ENCODE measurements around the gene RIC8A. TPM values are rescaled to one million over a fixed set of nuclear protein-coding genes. Genes with fewer than 3 reads are reported as not detected.
"Not testable (repeated sequence)": the region's sequence is repeated elsewhere in the genome, so short reads cannot be mapped to it uniquely, and the experiment has no call there.

The RIC8A gene
- 43.3 TPM for polyA plus RNA-seq (2013, experiment 1 of 2)
- polyA plus RNA-seq (2013, experiment 2 of 2) = 49.2 TPM

- H3K18ac ChIP-seq (ENCODE audit: low read length) = peak within 1 kb of the TSS; percentile 89
- H2BK120ac ChIP-seq (ENCODE audit: low read depth, low read length) = peak within 1 kb of the TSS; percentile 63
- peak within 1 kb of the TSS; percentile 95 for H3K9ac ChIP-seq (ENCODE audit: low read depth, low read length, poor library complexity)
- peaks cover 50 to 59% of the 10 kb centered on the region in 2 donors for H3K36me3 ChIP-seq (replicated peaks in 1 of 2; ENCODE audit: control insufficient read depth in 2 of 2, insufficient read depth in 2 of 2, low read length in 2 of 2)
- no peak within 1 kb of the TSS for H2BK12ac ChIP-seq (ENCODE audit: low read length)
- peak within 1 kb of the TSS; percentile 85 for H2BK5ac ChIP-seq (ENCODE audit: low read length)
- no peak within 1 kb of the TSS for H4K8ac ChIP-seq (ENCODE audit: low read depth, low read length)
- peak within 1 kb of the TSS; percentile 59 for H3K14ac ChIP-seq (ENCODE audit: low read length)
- peak; percentile 93 for DNase-seq (ENCODE audit: low spot score)
- H3K23ac ChIP-seq (ENCODE audit: low read depth, low read length, poor library complexity) = peak within 1 kb of the TSS; percentile 97
- H3K4ac ChIP-seq (ENCODE audit: low read length) = no peak within 1 kb of the TSS
- H4K91ac ChIP-seq (ENCODE audit: low read depth, low read length, poor library complexity) = peak within 1 kb of the TSS; percentile 89
- peaks cover 15 to 18% of the 10 kb centered on the region in 2 donors for H3K4me1 ChIP-seq (ENCODE audit: control insufficient read depth in 2 of 2, insufficient read depth in 1 of 2, low read depth in 1 of 2, low read length in 2 of 2)
- H3K9me3 ChIP-seq (replicated peaks in 1 of 2; ENCODE audit: control insufficient read depth in 2 of 2, insufficient read depth in 1 of 2, low read depth in 1 of 2, low read length in 2 of 2) = no peaks in the 10 kb centered on the region
- peak within 1 kb of the TSS; percentile 69 for H2BK15ac ChIP-seq (ENCODE audit: low read length)
- peak within 1 kb of the TSS; percentile 91 for H3K4me2 ChIP-seq (ENCODE audit: insufficient read depth, low read length, poor library complexity, severe bottlenecking)
- WGBS, 2 donors (ENCODE audit: extremely low coverage in 2 of 2, insufficient read length in 2 of 2, insufficient replicate concordance in 1 of 2) = no CpG with 5 or more reads among the region's 63 CpGs
- peak within 1 kb of the TSS; percentile 73 for H2AK5ac ChIP-seq (ENCODE audit: low read depth, low read length)
- peak within 1 kb of the TSS; percentile 91 to 97 for H3K4me3 ChIP-seq (ENCODE audit: low read length in 2 of 2)
- H3K79me1 ChIP-seq (ENCODE audit: low read depth, low read length) = peaks cover 31% of the 10 kb centered on the region
- no peaks in the 10 kb centered on the region for H3K27me3 ChIP-seq (ENCODE audit: control insufficient read depth in 3 of 3, insufficient read depth in 3 of 3, low read depth in 1 of 3, low read length in 3 of 3)
- H2AFZ ChIP-seq (ENCODE audit: low read length) = peak within 1 kb of the TSS; percentile 85
- H3K27ac ChIP-seq (replicated peaks; ENCODE audit: low read length) = peak within 1 kb of the TSS; percentile 94
These were observed at the start of gene RIC8A, which contains the start of gene BET1L for GRCh38 chr11:207208-207862. RIC8A (plus strand) TSS chr11:207708; CDS start chr11:208855, 1,147 bp downstream. BET1L (minus strand) TSS chr11:207399; CDS start chr11:207321, 78 bp downstream.

GRCh38 chr11:180242-180641, 27.3 kb upstream of the RIC8A start:
- H3K27ac ChIP-seq (replicated peaks; ENCODE audit: low read length); H3K9ac ChIP-seq (ENCODE audit: low read depth, low read length, poor library complexity); H2BK5ac ChIP-seq (ENCODE audit: low read length); H2BK12ac ChIP-seq (ENCODE audit: low read length); H3K18ac ChIP-seq (ENCODE audit: low read length); H3K36me3 ChIP-seq (replicated peaks in 1 of 2; ENCODE audit: control insufficient read depth in 2 of 2, insufficient read depth in 2 of 2, low read length in 2 of 2); H2BK15ac ChIP-seq (ENCODE audit: low read length); H3K14ac ChIP-seq (ENCODE audit: low read length); H2AK5ac ChIP-seq (ENCODE audit: low read depth, low read length); DNase-seq (ENCODE audit: low spot score); H2BK120ac ChIP-seq (ENCODE audit: low read depth, low read length); H4K91ac ChIP-seq (ENCODE audit: low read depth, low read length, poor library complexity); H2AFZ ChIP-seq (ENCODE audit: low read length); H3K4me3 ChIP-seq (ENCODE audit: low read length in 2 of 2); H3K4me1 ChIP-seq (ENCODE audit: control insufficient read depth in 2 of 2, insufficient read depth in 1 of 2, low read depth in 1 of 2, low read length in 2 of 2); H3K4ac ChIP-seq (ENCODE audit: low read length); H3K79me1 ChIP-seq (ENCODE audit: low read depth, low read length); H3K9me3 ChIP-seq (replicated peaks in 1 of 2; ENCODE audit: control insufficient read depth in 2 of 2, insufficient read depth in 1 of 2, low read depth in 1 of 2, low read length in 2 of 2); H4K8ac ChIP-seq (ENCODE audit: low read depth, low read length); H3K23ac ChIP-seq (ENCODE audit: low read depth, low read length, poor library complexity); H3K27me3 ChIP-seq (ENCODE audit: control insufficient read depth in 3 of 3, insufficient read depth in 3 of 3, low read depth in 1 of 3, low read length in 3 of 3); H3K4me2 ChIP-seq (ENCODE audit: insufficient read depth, low read length, poor library complexity, severe bottlenecking): not testable (repeated sequence)
- no CpG with 5 or more reads among the region's 13 CpGs for WGBS, 2 donors (ENCODE audit: extremely low coverage in 2 of 2, insufficient read length in 2 of 2, insufficient replicate concordance in 1 of 2)

DNA sequence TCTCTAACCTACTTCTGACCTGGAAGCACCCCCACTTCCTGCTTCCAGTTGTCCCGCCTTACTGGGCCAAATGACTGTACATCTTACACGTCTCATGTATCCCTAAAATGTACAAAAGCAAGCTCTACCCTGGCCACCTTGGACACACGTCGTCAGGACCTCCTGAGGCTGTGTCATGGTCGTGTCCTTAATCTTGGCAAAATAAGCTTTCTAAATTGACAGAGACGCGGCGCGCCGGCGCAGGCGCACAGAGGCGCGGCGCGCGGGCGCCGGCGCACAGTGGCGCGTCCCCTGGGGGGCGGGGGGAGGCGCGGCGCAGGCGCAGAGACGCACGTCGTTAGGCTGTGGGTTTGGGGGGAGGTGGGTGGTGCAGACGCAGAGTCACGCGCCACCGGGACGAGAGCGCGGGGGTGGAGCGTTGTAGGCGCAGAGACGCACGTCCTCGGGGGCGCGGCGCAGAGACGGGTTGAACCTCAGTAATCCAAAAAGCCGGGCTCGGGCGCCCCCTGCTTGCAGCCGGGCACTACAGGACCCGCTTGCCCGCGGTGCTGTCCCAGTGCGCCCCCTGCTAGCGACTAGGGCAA, 18.2 kb upstream of the RIC8A start:
- not testable (repeated sequence) for H4K8ac ChIP-seq (ENCODE audit: low read depth, low read length); H2BK12ac ChIP-seq (ENCODE audit: low read length); H3K4me2 ChIP-seq (ENCODE audit: insufficient read depth, low read length, poor library complexity, severe bottlenecking); H3K18ac ChIP-seq (ENCODE audit: low read length); H4K91ac ChIP-seq (ENCODE audit: low read depth, low read length, poor library complexity); H3K27me3 ChIP-seq (ENCODE audit: control insufficient read depth in 3 of 3, insufficient read depth in 3 of 3, low read depth in 1 of 3, low read length in 3 of 3); H3K9me3 ChIP-seq (replicated peaks in 1 of 2; ENCODE audit: control insufficient read depth in 2 of 2, insufficient read depth in 1 of 2, low read depth in 1 of 2, low read length in 2 of 2); H3K4me1 ChIP-seq (ENCODE audit: control insufficient read depth in 2 of 2, insufficient read depth in 1 of 2, low read depth in 1 of 2, low read length in 2 of 2); H3K4me3 ChIP-seq (ENCODE audit: low read length in 2 of 2); H2BK5ac ChIP-seq (ENCODE audit: low read length); H2AK5ac ChIP-seq (ENCODE audit: low read depth, low read length); DNase-seq (ENCODE audit: low spot score); H3K23ac ChIP-seq (ENCODE audit: low read depth, low read length, poor library complexity); H2BK15ac ChIP-seq (ENCODE audit: low read length); H3K79me1 ChIP-seq (ENCODE audit: low read depth, low read length); H3K4ac ChIP-seq (ENCODE audit: low read length); H3K14ac ChIP-seq (ENCODE audit: low read length); H3K27ac ChIP-seq (replicated peaks; ENCODE audit: low read length); H3K36me3 ChIP-seq (replicated peaks in 1 of 2; ENCODE audit: control insufficient read depth in 2 of 2, insufficient read depth in 2 of 2, low read length in 2 of 2); H3K9ac ChIP-seq (ENCODE audit: low read depth, low read length, poor library complexity); H2BK120ac ChIP-seq (ENCODE audit: low read depth, low read length); H2AFZ ChIP-seq (ENCODE audit: low read length)
- WGBS, 2 donors (ENCODE audit: extremely low coverage in 2 of 2, insufficient read length in 2 of 2, insufficient replicate concordance in 1 of 2) = no CpG with 5 or more reads among the region's 55 CpGs

DNA sequence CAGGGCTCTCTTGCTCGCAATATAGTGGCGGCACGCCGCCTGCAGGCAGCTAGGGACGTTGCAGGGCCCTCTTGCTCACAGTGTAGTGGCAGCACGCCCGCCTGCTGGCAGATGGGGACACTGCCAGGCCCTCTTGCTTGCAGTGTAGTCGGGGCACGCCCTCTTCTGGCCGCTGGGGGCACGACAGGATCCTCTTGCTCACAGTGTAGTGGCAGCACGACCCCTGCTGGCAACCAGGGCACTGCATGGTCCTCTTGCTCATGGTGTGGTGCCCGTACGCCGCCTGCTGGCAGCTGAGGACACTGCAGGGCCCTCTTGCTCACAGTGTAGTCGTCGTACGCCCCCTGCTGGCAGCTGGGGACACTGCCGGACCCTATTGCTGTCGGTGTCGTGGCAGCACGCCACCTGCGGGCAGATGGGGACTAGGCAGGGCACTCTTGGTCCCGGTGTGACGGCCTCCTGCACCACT, 17.6 kb upstream of the RIC8A start:
- not testable (repeated sequence) for H3K4me2 ChIP-seq (ENCODE audit: insufficient read depth, low read length, poor library complexity, severe bottlenecking); H2BK5ac ChIP-seq (ENCODE audit: low read length); H2BK15ac ChIP-seq (ENCODE audit: low read length); H2AFZ ChIP-seq (ENCODE audit: low read length); H2AK5ac ChIP-seq (ENCODE audit: low read depth, low read length); H4K91ac ChIP-seq (ENCODE audit: low read depth, low read length, poor library complexity); H3K36me3 ChIP-seq (replicated peaks in 1 of 2; ENCODE audit: control insufficient read depth in 2 of 2, insufficient read depth in 2 of 2, low read length in 2 of 2); H3K18ac ChIP-seq (ENCODE audit: low read length); H3K14ac ChIP-seq (ENCODE audit: low read length); H3K27ac ChIP-seq (replicated peaks; ENCODE audit: low read length); H3K4me1 ChIP-seq (ENCODE audit: control insufficient read depth in 2 of 2, insufficient read depth in 1 of 2, low read depth in 1 of 2, low read length in 2 of 2); H3K9ac ChIP-seq (ENCODE audit: low read depth, low read length, poor library complexity); DNase-seq (ENCODE audit: low spot score); H3K27me3 ChIP-seq (ENCODE audit: control insufficient read depth in 3 of 3, insufficient read depth in 3 of 3, low read depth in 1 of 3, low read length in 3 of 3); H2BK120ac ChIP-seq (ENCODE audit: low read depth, low read length); H3K4ac ChIP-seq (ENCODE audit: low read length); H2BK12ac ChIP-seq (ENCODE audit: low read length); H3K79me1 ChIP-seq (ENCODE audit: low read depth, low read length); H4K8ac ChIP-seq (ENCODE audit: low read depth, low read length); H3K9me3 ChIP-seq (replicated peaks in 1 of 2; ENCODE audit: control insufficient read depth in 2 of 2, insufficient read depth in 1 of 2, low read depth in 1 of 2, low read length in 2 of 2); H3K23ac ChIP-seq (ENCODE audit: low read depth, low read length, poor library complexity); H3K4me3 ChIP-seq (ENCODE audit: low read length in 2 of 2)
- no CpG with 5 or more reads among the region's 25 CpGs for WGBS, 2 donors (ENCODE audit: extremely low coverage in 2 of 2, insufficient read length in 2 of 2, insufficient replicate concordance in 1 of 2)
